GM18861 (cell line): ENCODE data around the gene RAD51B.
"Not testable (repeated sequence)": the region's sequence is repeated elsewhere in the genome, so short reads cannot be mapped to it uniquely, and the experiment has no call there.

Source experiments
- ATAC-seq: cut with Tn5 transposase; IDR thresholded peaks from one replicate; pipeline ENCODE4 v1.9.1; 2021; ENCODE audit not compliant: unreplicated experiment

The RAD51B gene

DNA sequence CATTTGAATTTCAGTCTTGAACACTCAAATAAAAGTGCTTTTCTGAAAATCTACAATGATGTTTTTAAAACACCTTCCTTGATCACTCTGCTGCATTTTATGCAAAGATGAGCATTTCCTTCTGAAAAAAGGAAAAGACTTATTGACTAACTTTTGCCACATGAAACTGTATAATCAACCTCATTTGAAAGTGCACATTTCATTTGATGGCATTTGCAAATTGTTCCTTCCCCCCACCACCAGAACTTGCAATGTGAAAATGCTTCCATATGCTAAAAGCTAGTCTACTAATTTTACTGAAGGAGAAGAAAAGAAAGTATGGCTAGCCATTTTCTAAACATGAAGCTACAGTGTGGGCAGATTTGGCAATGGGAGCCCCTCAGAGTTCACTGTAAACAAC is 159.2 kb downstream of the RAD51B start:
- ATAC-seq = no peak

DNA sequence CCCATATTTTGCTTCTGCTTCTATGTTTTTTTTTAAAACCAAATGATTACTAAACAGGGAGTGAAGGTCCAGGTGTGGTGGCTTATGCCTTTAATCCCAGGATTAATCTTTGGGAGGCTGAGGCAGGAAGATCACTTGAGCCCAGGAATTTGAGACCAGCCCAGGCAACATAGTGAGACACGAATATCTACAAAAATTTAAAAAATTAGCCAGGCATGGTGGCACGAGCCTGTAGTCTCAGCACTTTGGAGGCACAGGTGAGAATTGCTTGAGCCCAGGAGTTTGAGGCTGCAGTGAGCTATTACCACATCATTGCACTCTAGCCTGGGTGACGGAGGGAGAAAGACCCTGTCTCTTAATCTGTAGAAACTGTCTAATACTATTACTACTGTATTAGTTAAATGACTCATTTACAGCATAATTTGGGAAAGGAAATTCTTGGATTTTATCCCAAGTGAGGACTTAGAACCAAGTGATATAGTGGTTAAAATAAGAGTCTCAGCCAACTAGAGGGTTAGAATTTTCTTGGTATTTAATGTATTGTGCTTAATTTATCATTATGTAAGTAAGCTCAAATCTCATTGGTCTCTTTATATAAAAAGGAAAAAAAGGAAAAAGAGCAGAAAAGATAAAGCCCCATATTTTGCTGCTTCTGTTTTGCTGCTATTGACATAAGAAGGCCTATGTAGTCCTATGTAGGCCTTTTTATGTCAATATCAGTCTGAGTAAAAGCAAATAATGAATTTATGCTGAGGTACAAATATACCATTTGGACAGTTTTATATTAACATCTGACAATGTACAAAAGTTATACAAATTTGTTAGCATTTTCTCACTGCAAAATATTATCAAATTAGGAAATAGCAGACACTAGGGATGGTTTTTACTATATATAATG is 163.4 kb downstream of the RAD51B start:
- ATAC-seq = no peak

DNA sequence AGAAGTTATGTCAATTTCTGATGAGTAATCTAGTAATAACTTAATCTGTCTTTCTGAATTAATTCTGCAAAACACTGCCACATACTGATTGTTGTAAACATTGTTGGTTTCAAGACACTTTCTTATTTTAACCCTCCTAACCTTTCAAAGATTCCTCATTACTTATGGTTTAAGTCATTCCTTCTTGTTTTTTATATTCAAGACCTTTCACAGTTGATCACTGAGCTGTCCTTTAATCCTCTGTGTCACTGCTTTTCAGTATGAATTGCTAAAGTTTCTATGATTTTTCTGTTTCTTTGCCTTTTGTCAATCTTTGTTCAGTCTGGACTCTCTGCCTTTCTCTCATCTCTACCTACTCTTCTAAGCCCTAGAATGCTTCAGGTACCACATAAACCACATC is 164.7 kb downstream of the RAD51B start:
- no peak for ATAC-seq

DNA sequence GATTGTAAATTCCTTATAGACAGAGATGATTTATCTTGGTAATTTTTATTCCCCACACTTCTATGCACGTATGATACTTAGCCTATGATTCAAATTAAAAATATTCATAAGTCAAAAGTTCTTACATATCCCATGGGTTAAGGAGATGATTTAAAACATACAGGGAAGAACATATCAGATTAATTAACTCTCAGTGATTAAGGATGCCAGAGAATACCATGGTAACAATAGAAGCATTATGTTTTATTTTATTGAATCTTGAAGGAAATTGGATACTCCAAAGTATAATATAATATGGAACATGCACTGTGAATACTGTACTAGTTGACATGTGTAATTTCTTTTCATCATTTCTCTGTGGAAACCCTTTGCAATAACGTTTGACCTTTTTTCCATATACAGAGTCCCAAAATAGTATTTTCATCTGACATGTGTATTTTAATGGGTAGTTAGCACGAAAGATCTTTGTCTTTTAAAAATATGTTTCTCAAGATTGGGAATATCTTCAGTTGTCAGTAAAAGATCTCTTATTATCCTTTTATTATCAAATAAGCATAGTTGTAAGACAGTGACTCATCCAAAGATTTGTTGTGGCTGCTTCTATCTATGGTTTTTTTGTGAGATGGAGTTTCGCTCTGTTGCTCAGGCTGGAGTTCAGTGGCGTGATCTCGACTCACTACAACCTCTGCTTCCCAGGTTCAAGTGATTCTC is 166.7 kb downstream of the RAD51B start:
- no peak for ATAC-seq

DNA sequence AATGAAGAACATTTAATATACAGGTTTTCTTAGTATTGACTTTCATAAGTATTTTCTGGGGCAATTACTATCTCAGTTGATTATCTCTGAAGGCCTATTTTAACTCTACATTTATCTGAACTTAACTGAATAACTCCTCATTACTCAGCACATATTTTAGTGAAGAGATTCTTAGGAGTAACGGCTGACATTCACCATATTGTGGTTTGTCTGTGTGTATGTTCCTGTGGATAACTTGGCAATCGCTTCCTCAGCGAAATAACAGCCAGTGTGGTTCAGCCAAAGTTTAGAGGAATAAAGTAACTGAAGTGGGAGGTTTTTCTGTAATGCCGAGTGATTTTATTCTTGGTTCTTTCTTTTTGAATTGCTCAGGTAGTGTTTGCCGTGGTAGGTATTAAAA is 168.0 kb downstream of the RAD51B start:
- no peak for ATAC-seq

DNA sequence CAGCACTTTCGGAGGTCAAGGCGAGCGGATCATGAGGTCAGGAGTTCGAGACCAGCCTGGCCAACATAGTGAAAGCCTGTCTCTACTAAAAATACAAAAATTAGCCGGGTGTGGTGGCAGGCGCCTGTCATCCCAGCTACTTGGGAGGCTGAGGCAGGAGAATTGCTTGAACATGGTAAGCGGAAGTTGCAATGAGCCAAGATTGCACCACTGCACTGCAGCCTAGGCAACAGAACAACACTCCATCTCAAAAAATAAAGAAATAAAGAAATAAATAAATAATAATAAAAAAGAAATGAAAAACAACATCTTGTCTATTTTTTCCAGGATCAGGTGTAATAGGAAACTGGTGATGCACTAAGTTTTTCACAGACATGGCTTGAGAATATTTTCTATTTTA is 168.6 kb downstream of the RAD51B start:
- not testable (repeated sequence) for ATAC-seq

DNA sequence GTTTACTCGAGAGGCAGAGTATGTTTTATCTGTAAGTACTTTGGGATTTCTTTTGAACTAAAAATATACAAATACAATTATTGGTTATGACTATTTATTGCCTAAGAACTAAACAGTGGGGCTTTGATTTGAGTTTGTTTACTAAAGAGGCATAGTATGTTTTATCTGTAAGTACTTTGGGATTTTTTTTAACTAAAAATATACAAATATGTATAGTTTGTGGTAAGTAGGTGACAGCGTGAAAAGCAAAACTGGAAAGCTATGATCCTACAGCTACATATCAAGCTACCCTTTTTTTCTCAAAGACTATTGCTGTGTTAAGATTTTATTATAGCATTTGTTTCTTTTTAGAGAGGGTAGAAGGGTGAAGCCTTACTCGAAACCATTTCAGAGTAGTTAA is 171.0 kb downstream of the RAD51B start:
- no peak for ATAC-seq

DNA sequence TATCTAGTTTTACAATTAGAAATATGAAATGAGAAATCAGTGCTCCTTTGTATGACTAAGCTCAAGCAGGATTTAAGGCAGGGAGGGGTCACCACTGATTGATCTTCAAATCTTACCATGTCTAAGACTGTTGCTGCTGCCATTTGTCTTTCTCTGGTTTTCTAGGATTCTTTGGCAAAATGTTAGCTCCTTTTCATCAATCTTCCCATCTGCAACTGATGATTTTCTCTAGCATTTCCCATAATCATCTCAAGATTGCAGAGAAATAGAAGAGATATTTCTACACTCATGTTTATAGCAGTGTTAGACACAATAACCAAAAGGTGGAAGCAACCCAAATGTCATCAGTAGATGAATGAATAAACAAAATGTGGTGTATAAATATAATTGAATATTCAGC is 175.0 kb downstream of the RAD51B start:
- no peak for ATAC-seq

DNA sequence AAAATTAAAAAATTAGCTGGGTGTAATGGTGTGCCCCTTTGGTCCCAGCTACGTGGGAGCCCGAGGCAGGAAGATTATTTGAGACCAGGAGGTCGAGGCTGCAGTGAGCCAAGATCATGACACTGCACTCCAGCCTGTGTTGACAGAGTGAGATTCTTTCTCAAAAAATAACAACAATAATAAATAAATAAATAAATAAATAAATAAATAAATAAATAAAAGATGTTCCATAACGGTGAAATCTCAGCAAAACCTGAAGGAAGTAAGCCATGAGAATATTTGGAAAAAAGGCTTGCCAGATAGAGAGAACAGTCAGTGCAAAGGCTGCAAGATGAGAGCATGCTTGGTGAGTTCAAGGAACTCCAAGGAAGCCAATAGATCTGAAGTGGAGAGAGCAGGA is 176.7 kb downstream of the RAD51B start:
- no peak for ATAC-seq

DNA sequence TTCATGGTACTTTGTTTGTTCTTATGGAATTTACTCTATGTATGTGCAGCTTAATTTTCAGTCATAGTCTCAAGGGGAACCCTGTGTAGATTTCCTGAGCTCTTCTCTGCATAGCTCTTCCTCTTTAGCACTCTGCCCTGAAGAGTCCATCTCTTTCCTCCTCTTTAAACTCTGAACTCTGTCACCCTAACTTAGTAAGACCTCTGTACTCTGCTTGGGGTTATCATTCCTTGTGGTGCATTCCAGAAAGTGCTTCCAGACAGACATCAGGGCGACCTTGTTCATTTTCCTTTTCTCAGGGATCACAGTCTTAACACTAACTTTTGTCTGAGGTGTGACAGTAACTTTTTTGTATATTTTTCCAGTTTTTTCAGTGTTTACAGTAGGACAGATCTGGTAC is 179.3 kb downstream of the RAD51B start:
- ATAC-seq = no peak

DNA sequence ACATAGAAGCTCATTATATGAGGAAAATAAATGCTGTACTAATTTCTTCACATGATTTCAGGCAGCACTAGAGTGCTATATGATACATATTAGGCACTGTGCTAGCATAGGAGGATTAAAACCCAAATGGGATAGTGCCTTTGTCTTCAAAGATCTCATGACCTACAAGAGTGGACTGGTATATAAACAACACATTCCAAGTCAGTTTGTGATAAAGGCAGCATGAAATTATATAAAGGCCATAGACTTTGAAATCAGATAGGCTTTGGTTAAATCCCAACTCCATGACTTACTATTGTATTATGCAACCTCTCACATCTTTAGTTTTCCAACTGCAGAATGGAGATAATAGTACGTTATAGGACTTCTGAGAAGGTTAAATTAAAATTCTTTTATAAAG is 179.7 kb downstream of the RAD51B start:
- ATAC-seq = no peak

DNA sequence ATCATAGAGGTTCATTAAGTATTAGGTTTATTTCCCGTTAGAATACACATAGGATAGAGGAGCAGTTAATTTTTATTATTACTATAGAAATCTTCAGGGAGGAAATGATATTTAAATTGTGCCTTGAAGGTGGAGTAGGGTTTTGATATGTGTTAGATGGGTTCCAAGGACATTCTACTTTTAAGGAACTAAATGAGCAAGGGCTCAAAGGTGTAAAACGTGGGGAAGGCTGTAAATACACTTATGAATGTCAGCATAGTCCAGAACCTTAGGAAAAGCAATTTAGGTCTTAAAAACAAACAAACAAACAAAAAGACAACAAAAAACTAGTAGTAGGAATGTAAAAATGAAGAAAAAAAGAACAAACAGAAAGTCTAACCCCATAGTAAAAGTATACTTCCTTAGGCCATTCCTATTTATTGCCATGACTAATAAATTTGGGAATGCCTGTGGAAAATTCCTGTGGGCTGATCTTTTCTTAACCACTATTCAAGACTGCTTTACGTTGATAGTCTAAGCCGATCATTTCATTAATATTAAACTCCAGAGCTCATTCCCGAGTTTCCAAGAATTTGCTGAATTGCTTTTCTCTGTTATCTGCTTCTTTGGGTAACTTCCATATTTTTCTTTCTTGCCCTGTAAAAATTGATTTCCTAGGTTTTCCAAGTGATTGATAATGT is 180.3 kb downstream of the RAD51B start:
- no peak for ATAC-seq

DNA sequence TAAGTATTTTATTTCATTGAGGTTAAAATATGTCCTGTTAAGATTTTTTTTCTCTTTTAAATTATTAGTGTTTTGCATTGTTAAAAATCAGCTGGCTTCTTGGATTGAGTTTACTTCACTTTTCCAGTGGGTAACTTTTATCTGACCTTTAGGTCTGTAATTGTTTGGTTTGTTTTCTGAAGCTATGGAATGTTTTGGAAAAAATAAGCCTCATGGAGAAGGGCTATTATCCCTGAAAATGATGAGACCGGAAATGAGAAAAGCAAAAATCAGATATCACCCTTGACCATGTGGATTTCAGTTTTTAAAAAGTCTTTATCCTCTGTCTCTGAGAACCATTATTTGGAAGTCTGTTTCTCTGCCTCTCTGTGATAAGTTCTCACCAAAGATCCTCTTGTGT is 180.9 kb downstream of the RAD51B start:
- ATAC-seq = no peak

DNA sequence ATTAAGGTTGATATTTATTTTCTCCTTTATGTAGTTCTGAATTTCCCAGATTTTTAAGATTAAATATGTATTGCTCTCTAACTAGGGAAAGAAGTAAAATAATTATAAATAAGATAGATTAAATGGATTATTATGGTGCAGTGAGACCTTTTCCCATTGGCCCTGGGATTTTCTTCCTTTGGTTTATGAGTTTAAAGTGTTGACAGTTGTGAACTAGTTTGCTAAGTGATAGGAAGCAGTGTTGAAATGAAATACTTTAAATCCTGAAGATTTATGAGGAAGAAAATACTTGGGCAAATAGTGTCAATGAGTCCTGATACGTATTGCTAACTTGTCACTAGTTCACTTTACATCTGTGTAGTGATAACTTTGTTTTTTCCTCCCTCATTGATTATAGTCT is 188.9 kb downstream of the RAD51B start:
- no peak for ATAC-seq

DNA sequence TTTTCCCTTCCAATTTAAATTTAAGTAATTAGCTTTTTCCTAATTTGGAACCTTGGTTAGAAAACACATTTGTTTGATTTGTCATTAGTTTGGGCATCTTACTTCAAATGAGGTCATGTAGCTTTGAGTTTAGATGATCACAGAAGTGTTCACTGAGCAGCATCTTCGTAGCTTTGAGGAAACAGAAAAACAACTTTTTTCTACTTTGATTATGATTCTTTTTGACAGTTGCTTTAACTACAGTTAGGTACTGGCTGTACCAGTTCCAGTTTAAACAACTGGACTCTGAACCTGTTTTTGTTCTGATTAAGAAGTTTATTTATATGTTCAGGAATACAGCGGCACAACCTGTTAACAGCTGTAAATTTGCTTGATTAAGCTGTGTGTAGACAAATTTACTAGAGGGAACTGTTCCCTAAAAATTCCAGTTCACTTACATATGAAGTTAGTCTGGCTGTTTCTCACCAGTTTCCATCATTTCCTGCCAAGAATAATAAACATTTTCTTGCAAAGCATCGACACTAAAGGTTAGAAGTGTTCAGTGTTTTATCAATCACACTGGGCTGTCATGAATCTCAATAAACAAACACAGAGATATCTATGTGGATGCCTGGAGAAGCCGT is 191.9 kb downstream of the RAD51B start:
- no peak for ATAC-seq

DNA sequence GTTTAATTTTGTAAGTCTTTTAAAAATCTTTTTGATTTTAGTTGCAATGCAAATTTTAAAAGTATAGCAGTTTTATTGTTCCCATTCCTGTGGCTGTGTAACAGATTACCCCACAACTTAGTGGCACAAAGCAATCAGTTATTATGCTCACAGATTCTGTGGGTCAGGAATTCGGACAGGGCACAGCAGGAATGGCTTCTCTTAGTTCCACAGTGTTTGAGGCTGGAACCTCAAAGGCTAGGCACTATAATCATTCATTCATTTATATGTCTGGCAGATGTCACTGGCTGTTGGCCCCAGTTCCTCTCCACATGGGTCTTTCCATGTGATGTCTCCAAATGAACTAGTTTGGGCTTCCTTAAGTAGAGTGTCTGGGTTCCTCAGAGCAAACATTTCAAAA is 193.3 kb downstream of the RAD51B start:
- ATAC-seq = no peak

DNA sequence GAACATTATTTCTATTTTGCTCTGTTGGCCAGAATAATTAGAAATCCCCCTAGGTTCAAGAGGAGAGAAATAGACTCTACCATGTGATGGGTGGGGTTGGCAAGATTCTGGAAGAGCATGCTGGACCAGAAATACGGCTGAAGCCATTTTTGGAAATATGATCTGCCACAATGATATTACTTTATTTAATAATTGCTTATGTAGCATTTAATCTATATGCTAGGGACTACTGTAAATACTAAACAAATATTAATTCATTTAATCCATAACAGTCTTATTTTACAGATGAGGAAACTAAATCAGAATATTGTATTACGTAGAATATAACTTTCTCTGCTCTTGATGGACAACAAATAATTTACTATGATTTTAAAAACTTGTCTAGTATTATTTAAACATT is 193.7 kb downstream of the RAD51B start:
- ATAC-seq = no peak

DNA sequence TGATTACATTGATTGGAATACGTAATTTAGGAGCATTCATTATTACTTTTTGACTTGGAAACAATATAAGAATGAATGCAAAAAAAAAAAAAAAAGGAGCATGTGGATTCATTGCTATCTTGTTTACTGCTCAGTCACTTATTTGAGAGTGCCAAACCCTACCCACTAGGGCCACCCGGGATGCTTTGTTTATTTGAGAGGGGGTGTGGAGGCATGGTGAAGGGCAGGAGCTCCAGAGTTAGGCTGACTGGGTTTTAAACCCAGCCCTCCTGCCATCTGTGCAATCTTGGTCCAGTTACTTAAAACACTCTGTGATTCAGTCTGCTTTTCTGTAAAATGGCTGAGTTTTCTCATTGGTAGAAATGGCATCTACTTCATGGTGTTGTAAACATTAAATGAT is 195.2 kb downstream of the RAD51B start:
- ATAC-seq = no peak

DNA sequence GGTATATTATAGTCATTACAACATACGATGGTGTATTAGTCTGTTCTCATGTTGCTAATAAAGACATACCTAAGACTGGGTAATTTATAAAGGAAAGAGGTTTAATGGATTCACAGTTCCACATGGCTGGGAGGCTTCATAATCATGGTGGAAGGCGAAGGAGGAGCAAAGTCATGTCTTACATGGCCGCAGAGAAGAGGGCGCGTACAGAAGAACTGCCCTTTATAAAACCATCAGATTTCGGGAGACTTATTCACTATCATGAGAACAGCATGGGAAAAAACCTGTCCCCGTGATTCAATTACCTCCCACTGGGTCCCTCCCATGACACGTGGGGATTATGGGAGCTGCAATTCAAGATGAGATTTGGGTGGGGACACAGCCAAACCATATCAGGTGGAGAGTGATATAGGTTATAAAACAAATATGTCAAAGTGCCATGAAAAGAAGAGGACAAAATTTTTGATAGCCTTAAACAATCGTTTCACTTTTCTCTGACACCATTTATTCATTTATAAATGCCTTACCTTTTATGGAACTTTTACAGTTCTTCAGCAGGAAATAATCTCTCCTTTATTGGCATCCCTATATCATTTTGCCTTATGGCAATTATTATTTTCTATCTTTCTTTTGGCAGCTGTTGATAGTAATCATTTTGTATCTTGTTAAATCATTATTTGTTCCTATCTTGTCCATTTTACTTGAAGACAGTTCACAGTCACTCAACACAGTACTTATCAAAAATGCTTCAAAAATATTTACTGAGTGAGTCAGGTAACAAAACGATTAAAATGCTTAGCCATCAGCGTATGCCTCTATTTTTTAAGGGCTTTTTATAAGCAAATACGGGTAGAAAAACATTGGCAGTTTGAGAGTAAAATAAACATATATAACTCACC is 196.0 kb downstream of the RAD51B start:
- ATAC-seq = no peak

DNA sequence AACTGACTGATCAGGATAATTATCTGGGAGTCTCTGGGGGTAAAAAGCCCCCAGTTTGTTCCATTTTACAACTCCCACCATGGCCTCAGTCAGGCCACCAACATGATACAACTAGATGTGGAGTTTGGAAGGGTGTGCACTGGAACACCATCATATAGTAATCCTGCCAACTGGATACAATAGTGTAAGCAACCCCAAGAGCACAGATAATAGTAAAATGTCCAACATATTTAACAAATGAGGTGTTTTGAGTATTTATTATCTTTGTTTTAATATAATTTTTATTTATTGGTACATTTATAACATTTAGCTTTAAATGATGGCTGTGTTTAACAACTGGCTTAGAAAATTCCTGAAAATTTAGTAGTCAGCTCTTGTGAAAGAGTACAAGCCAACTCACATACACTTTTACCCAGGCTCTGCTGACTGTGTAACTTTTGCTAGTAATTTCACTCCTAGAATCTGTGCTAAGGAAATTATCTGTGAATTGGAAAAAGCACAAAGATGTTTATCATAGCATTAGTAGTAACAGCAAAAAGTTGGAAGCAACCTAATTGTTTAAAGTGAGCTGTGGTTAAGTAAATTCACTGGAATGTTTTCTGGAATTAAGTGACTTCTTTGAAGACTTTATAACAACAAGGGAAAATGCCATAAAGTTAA is 196.8 kb downstream of the RAD51B start:
- ATAC-seq = no peak
